Thymus (tissue), 11 donors: Measurements from ENCODE around the gene GALNT10. TPM values are rescaled to one million over a fixed set of nuclear protein-coding genes. Genes with fewer than 3 reads are reported as not detected.
"Not testable (repeated sequence)": the region's sequence is repeated elsewhere in the genome, so short reads cannot be mapped to it uniquely, and the experiment has no call there.

Experiments
- DNase-seq, 9 donors: peaks; one replicate each; pipeline ENCODE4 v3.0.0-alpha.2; 2013; ENCODE audit warnings: low spot score in 9 of 9, low read depth in 6 of 9, missing footprints in 1 of 9
- H3K27ac ChIP-seq, 2 donors: one replicate each; pipeline ENCODE4 v1.5.1; 2013; ENCODE audit warnings: control low read depth in 1 of 2, low read depth in 1 of 2, low read length in 1 of 2, mild to moderate bottlenecking in 1 of 2, moderate library complexity in 1 of 2
- H3K27me3 ChIP-seq, 2 donors: one replicate each; pipeline ENCODE4 v1.5.1; 2013; ENCODE audit warnings: low read length in 1 of 2; ENCODE audit not compliant: control insufficient read depth in 2 of 2, insufficient read depth in 1 of 2
- H3K36me3 ChIP-seq, 2 donors: one replicate each; pipeline ENCODE4 v1.5.1; 2013; ENCODE audit warnings: low read length in 1 of 2, mild to moderate bottlenecking in 1 of 2, moderate library complexity in 1 of 2; ENCODE audit not compliant: control insufficient read depth in 2 of 2, insufficient read depth in 2 of 2
- H3K4me1 ChIP-seq, 2 donors: one replicate each; pipeline ENCODE4 v1.5.1; 2013; ENCODE audit warnings: low read length in 2 of 2; ENCODE audit not compliant: control insufficient read depth in 2 of 2, insufficient read depth in 2 of 2
- H3K4me3 ChIP-seq, 2 donors: one replicate each; pipeline ENCODE4 v1.5.1; 2013; ENCODE audit warnings: low read length in 2 of 2, control low read depth in 1 of 2, mild to moderate bottlenecking in 1 of 2
- H3K9me3 ChIP-seq, 2 donors: one replicate each; pipeline ENCODE4 v1.5.1; 2013; ENCODE audit warnings: low read length in 1 of 2, mild to moderate bottlenecking in 1 of 2; ENCODE audit not compliant: control insufficient read depth in 2 of 2, insufficient read depth in 1 of 2
- WGBS: extraction: QIAGEN DNeasy Blood & Tissue Kit; methylation state at CpG from one replicate; pipeline ENCODE4 v1.1.7; 2013; 5-methylcytosine and 5-hydroxymethylcytosine counted together
- polyA plus RNA-seq: library from polyadenylated mRNA; stranded (reverse); fragments of 200-250 nt; gene quantifications from one replicate; pipeline ENCODE4 v1.2.3, GENCODE V29; 2013
- total RNA-seq: library from RNA; stranded (reverse); fragments of 120-200 nt; gene quantifications from one replicate; pipeline ENCODE4 v1.2.4, GENCODE V29; 2013
- donor health status: healthy.

GALNT10 gene
- total and polyA plus RNA-seq, 2 donors, result 8.7 to 9.7 TPM

GRCh38 chr5:154359221-154359573 lies 168.7 kb downstream of the GALNT10 start:
- no peaks in the 10 kb centered on the region for H3K9me3 ChIP-seq
- no peak for DNase-seq
- H3K27me3 ChIP-seq, result no peaks in the 10 kb centered on the region
- 95% methylated on average over 4 of the region's 4 CpGs for WGBS
- no peak overlapping the region for H3K27ac ChIP-seq
- H3K36me3 ChIP-seq, result no peaks in the 10 kb centered on the region
- no peaks in the 10 kb centered on the region for H3K4me1 ChIP-seq
- H3K4me3 ChIP-seq, result no peak overlapping the region

DNA sequence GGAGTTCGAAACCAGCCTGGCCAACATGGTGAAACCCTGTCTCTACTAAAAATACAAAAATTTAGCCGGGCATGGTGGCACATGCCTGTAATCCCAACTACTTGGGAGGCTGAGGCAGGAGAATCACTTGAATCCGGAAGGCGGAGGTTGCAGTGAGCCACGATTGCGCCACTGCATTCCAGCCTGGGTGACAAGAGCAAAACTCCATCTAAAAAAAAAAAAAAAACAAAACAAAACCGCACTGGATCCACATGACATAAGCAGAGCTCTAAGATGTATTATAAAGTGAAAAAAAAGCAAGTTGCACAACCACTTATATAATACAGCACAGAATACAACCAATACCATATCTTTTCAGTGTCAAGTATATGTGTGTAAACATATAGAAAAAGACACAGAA lies 169.7 kb downstream of the GALNT10 start:
- H3K9me3 ChIP-seq, DNase-seq, H3K4me3 ChIP-seq, H3K36me3 ChIP-seq, H3K27me3 ChIP-seq, H3K27ac ChIP-seq, H3K4me1 ChIP-seq: not testable (repeated sequence)
- WGBS, result 96% methylated on average over 7 of the region's 7 CpGs

DNA sequence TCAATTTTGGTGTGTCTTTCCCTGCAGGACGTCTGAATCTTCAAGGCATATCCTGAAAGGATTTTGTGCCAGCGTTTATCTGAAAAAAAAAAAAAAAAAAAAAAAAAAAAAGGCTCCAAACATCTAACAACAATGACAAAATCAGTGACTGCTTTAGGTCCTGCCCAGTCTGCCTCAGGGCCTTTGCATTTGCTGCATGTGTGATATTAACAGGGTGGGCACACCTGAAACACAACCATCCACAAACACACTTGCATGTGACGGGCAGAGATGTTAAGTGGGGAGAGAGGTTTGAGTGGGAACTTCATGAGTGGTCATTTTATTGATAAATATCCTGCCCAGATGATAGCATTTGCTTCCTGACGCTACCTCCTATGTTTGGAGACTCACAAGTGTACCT lies 172.9 kb downstream of the GALNT10 start:
- WGBS, result 76% methylated on average over 4 of the region's 4 CpGs
- no peak for DNase-seq

DNA sequence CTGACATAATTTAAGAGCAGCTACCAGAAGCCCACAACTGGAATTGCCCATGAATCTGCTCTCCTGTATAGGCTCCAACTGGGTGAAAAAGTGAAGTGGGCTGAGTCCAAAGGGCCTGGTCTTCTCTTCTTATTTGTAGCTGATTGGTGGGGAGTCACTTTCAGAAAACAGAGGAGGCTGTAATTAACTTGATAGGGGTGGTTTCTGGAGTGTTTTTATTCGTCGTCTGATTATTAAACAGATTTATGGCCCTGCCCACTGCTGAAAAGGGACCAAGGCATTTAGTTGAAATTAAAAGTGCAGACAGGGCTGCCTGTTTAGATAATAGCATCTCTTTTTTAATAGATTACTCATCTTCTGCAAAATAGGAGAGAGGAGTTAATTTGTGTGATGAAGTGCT lies 174.2 kb downstream of the GALNT10 start:
- Histone ChIP-seq H3K4me3 (no peak overlapping the region), H3K27ac (no peak overlapping the region), H3K9me3 (no peaks in the 10 kb centered on the region), H3K36me3 (no peaks in the 10 kb centered on the region), H3K27me3 (no peaks in the 10 kb centered on the region), H3K4me1 (no peaks in the 10 kb centered on the region)
- 94% methylated on average over 2 of the region's 2 CpGs for WGBS
- no peak for DNase-seq

More for the DNA sequence above, 172.9 kb downstream of the GALNT10 start:
- Histone ChIP-seq H3K4me3 (no peak overlapping the region), H3K4me1 (no peaks in the 10 kb centered on the region), H3K9me3 (no peaks in the 10 kb centered on the region), H3K27me3 (no peaks in the 10 kb centered on the region), H3K36me3 (no peaks in the 10 kb centered on the region), H3K27ac (no peak overlapping the region)

GRCh38 chr5:154365823-154366222 lies 175.3 kb downstream of the GALNT10 start:
- Histone ChIP-seq H3K27me3 (no peaks in the 10 kb centered on the region), H3K27ac (no peak overlapping the region), H3K36me3 (no peaks in the 10 kb centered on the region), H3K4me1 (no peaks in the 10 kb centered on the region), H3K9me3 (no peaks in the 10 kb centered on the region), H3K4me3 (no peak overlapping the region)
- DNase-seq, result no peak
- 87% methylated on average over 1 of the region's 1 CpG for WGBS

DNA sequence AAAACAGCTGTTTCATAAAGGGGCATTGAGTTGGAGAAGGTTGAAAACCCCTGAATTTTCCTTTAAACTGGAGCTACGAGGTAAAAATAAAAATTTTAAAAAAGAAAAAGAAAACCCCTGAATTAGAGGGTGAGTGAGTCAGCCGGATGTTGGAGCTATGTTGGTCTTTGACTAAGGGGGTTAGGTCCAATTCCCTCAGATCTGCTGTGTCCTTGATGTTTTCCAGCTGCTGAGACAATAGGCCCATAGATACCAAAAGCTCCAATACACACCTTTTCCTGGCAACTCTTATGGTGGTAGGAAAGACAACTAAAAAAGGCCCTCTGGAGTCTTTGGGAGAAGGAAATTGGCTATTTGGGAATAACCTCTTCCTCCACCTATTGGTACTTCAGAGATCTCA lies 175.8 kb downstream of the GALNT10 start:
- H3K4me1 ChIP-seq, result no peaks in the 10 kb centered on the region
- no peak for DNase-seq
- H3K4me3 ChIP-seq, result no peak overlapping the region
- H3K27me3 ChIP-seq, result no peaks in the 10 kb centered on the region
- WGBS, result 96% methylated on average over 2 of the region's 2 CpGs
- no peak overlapping the region for H3K27ac ChIP-seq
- H3K36me3 ChIP-seq, result no peaks in the 10 kb centered on the region
- no peaks in the 10 kb centered on the region for H3K9me3 ChIP-seq

DNA sequence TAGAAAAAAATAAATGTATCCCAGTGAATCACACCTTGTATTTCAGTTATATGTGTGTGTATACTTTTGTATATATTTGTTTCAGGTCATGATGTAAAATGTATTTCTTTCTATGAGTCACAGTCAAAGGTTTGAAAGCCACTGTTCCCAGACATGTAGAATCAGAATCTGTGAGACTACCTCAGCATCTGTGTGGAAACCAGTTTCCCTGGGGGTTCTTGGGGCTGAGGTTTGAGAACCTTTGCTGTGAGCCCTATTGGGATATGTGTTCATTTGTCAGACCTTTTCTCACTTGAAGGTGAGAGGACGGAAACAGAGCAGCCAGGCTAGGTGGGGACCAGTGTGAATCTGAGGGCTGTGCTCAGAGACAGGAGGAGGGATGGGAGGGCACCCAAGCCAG lies 176.6 kb downstream of the GALNT10 start:
- 94% methylated on average over 1 of the region's 1 CpG for WGBS
- Histone ChIP-seq H3K9me3 (no peaks in the 10 kb centered on the region), H3K4me3 (no peak overlapping the region), H3K27ac (no peak overlapping the region), H3K36me3 (no peaks in the 10 kb centered on the region), H3K27me3 (no peaks in the 10 kb centered on the region), H3K4me1 (no peaks in the 10 kb centered on the region)
- DNase-seq, result no peak

- Histone ChIP-seq H3K27me3 (no peaks in the 10 kb centered on the region), H3K9me3 (no peaks in the 10 kb centered on the region), H3K4me3 (no peak overlapping the region), H3K4me1 (no peaks in the 10 kb centered on the region), H3K36me3 (no peaks in the 10 kb centered on the region), H3K27ac (no peak overlapping the region)
- no peak for DNase-seq
- 91% methylated on average over 6 of the region's 6 CpGs for WGBS
Observed at GRCh38 chr5:154368041-154368800, 177.7 kb downstream of the GALNT10 start.

GRCh38 chr5:154369682-154370081 lies 179.1 kb downstream of the GALNT10 start:
- Histone ChIP-seq H3K4me1 (no peaks in the 10 kb centered on the region), H3K4me3 (no peak overlapping the region), H3K9me3 (no peaks in the 10 kb centered on the region), H3K27me3 (no peaks in the 10 kb centered on the region), H3K36me3 (no peaks in the 10 kb centered on the region), H3K27ac (no peak overlapping the region)
- WGBS, result 97% methylated on average over 4 of the region's 4 CpGs
- DNase-seq, result no peak
